GM19395 (cell line): ENCODE data around the gene GPRC5C.
"Not testable (repeated sequence)": the region's sequence is repeated elsewhere in the genome, so short reads cannot be mapped to it uniquely, and the experiment has no call there.

Experiments
- ATAC-seq: cut with Tn5 transposase; IDR thresholded peaks from one replicate; pipeline ENCODE4 v1.9.1; 2021; ENCODE audit warnings: mild to moderate bottlenecking, moderate library complexity; ENCODE audit not compliant: unreplicated experiment

GPRC5C gene

DNA sequence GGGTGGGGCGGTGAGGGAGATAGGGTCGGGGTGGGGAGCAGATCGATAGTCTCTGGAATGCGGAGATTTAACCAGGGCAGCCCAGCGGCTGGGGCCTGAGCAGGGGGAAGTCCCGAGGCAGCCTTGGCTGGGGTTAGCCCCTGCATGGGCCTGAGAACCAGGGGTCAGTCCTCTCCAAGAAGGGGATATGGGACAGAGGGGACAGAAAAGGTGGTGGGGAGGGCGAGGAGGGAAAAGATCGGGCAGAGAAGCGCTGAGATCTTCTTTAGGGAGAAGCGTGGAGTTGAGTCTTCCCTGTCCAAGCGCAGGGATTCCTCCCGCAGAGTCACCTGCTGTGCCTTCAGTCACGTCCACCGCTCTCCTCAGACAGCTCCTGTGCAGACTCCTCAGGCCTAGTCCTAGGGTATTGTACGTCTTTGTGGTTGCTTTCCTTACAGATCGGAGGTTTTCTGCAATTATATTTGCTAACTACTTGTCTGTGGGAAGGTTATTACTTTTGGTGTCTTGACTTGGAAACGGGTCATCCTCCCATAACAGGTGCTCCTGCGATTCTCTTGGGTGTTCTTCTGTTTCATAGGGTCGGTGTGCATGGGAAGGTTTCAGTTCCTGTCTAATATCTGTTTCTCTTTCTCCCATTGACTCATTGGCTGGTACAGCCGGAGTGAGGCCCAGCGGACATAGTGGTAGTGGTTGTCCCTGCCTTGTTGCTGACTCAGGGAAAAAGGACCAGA lies 35.5 kb downstream of the GPRC5C start:
- peak; percentile 78 for ATAC-seq

DNA sequence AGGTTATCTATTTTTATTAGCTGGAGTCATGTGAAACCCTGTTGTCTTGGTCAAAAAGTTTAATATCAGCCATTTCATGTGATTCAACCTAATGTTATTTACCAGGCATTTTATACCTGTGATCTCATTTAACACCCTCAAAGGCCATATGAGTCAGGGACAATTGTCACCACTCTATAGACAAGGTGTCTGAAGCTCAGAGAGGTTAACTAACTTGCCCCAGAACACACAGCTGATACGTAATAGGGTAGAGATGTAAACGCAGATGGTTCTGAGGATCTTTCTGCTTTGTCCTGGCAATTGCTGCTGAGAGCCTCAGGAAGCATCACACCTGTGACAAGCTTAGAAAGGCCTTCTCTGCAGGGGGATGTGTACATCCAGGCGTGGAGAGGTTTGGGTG lies 39.5 kb downstream of the GPRC5C start:
- ATAC-seq: no peak

DNA sequence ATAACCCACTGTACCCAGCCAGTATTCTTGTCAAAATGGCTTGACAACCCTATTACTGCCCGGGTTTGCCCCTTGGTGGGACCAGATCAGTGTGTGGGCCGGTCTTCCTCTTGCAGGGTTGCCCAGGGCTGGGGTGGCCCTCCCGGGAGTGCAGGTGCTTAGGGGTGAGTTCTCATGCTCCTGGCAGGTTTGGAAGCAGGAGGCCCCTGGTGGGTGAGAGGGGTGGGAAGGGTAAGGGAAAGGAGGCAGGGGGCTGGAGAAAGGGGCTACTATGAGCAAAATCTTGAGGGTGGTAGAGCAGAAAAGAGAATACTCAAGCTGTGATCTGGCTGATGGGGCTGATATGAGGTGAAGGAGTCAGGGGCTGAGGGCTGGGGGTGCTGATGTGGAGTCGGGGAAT lies 41.0 kb downstream of the GPRC5C start:
- ATAC-seq: no peak

DNA sequence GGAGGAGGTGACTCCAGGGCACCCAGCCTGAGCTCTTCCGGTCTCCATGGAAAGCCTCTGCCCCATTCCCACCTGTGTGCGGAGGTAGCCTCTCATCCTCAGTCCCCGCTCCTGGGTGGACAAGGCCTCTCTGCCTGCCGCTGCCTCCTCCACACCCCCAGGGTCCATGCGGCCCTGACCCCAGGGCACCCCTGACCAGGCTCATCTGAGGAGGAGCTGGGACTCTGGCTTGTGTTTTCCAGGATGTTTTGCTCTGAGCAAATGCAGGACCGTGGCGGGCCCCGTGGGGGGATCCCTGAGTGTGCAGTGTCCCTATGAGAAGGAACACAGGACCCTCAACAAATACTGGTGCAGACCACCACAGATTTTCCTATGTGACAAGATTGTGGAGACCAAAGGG lies 41.4 kb downstream of the GPRC5C start:
- no peak for ATAC-seq

DNA sequence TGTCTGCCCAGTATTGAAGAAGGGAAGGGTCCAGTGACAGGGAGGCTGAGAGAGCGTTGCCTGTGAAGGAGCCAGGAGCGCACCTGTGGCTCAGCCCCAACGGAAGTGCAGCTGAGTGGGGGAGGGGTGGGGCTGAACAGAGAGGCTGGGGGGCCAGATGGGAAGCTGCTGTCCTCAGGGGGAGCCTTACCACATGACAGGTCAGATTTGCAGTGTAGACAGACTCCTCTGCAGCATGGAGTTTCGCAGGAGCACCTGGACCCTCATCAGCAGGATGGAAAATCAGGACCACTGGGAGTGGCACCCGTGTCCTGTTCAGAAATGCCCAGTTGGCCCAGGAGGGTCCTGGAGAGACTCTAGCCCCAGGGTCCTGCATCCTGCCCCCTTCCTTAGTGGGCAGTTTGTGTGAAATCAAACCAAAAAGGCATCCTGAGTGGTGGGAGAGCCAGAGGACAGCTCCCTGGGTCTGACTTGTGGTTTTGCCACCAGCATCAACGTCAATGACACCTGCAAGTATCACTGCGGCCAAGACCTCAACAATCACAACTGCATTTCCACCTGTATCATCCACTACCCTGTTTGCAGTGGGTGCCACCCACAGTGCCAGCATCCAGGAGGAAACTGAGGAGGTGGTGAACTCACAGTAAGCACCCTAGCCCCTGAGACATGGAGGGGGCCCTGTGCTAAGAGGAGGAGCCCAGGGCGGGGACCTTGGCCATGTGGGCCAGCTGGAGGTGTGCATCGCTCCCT lies 42.3 kb downstream of the GPRC5C start:
- no peak for ATAC-seq

DNA sequence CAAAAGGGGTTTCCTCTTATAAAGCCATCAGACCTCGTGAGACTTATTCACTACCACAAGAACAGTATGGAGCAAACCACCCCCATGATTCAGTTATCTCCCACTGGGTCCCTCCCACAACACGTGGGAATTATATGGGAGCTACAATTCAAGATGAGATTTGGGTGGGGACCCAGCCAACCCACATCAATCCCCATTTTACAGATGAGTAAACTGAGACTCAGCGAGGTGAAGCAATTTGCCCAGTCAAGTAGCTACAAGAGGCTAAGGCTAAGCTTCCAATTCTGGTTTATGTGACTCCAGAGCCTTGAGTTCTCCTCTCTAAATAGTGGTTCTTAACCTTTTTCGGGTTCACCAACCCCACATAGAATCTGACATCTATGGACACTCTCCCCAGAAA lies 43.3 kb downstream of the GPRC5C start:
- no peak for ATAC-seq

DNA sequence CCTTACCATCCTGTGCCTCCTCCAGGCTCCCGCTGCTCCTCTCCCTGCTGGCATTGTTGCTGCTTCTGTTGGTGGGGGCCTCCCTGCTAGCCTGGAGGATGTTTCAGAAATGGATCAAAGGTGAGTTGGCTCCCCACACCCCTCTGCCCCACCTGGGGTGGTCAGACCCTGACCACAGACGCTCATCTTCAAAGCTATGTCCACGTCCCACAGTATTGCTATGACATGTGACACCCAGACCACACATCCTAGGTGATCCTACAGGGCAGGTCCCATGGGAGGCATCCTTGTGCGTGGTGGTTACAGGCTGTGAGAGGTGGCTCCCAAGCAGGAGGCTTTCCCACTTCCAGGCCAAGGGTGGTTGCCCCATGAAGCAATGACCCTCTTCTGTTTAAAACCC lies 45.5 kb downstream of the GPRC5C start:
- ATAC-seq: no peak

DNA sequence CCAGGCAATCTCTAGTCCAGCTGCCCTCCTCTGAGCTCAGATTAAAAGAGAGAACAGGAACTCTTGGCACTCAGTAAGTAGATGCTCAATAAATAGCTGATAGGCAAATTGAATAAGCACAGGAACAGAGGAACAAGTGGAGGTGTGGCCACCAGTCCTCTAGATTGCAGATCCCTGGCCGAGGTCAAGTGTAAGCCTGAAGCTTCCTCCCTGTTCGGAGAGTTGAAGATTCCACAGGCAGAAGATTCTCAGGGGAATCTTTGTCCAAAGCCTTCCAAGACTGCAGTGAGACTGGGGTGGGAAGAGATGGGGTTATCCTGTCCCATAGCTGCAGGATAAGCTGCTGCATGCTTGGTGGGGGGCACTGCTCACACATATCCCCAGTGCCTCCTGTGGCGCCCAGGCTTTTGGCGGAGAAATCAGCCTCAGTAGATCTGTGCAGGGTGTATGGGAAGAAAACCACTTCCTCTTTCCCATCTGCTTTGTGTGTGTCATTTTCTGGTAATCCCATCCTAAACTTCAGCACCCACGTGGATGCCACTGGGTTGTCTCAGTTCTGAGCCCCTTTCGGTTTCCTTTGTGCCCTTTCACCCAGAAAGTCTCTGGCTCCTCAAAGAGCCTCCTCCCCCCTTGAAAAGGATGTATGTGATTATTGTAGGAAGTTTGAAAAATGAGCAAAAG lies 46.7 kb downstream of the GPRC5C start:
- no peak for ATAC-seq

DNA sequence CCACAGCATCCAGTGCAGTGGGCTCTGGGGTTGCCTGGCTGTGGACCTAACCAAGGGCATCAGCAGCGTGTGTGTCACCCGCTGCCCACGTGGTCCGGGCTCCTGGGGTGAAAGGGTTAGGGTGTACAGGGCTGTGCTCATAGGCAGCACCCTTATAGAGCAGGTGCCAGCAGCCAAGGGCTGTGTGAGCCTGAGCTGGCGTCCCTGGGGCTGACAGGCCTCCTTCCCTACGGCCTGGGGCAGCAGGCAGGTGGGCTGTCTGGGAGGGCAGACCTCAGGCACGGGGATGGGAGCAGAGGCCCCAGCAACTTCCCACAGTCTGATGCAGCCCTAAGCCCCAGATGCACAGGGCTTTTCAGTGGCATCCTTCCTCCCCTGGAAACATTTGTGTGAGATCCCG lies 48.4 kb downstream of the GPRC5C start:
- no peak for ATAC-seq

DNA sequence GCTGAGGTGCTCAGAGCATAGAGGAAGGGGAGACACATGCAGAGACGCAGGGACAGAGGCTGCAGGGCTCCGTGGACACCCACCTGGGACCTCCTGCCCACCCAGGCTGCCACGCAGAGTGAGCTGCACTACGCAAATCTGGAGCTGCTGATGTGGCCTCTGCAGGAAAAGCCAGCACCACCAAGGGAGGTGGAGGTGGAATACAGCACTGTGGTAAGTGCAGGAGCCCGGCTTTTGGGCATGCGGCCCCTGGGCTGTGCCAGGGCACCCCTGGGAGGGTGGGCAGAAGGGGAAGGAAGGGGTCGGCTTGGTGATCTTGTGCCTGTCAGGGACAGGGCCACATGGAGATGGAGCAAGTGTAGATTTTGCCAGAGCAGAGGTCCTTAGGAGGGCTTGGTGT lies 49.7 kb downstream of the GPRC5C start:
- ATAC-seq: no peak

DNA sequence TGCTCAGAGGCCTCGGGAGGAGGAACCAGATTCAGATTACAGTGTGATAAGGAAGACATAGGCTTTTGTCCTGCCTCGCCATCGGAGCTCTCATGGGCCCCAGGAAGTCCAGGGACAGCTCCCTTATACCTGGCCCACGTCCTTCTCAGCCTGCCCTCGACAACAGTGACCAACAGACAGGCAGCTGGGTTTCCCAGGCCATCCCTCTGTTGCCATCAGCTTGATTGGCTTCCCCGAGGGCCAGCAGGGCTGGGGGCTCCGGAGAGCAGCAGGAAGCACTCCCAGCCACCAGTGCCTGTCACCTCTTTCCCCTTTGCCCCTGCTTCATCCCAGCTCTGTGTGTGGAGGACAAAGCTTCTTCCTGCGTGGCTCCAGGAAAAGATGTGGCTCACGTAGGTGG lies 52.2 kb downstream of the GPRC5C start:
- ATAC-seq: no peak

DNA sequence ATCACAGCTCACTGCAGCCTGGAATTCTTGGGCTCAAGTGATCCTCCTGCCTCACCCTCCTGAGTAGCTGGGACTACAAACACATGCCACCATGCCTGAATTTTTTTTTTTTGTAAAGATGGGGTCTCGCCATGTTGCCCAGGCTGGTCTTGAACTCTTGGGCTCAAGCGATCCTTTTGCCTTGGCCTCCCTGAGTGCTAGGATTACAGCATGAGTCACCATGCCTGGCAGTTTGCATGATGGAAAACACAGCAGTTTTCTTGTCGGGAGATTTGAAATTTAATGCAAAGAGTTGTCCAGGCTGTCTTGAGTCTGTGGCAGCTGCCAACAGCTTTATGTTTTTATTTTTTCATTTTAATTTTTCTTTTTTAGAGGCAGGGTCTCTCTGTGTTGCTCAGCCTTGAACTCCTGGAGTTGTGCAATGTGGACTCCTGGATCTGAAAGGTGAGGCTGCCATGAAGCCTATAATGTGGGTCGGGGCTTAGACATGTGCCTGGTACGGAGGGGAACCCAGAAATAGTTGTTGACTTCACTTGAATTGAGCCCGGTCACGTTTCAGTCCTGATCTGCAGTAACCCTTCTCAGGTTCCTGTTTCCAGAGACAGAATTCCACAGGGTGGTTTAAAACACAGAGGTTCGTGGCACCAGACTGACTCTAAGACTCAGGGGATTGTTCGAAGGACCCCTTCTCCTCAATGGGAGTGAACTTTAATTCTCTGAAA lies 53.3 kb downstream of the GPRC5C start:
- no peak for ATAC-seq

DNA sequence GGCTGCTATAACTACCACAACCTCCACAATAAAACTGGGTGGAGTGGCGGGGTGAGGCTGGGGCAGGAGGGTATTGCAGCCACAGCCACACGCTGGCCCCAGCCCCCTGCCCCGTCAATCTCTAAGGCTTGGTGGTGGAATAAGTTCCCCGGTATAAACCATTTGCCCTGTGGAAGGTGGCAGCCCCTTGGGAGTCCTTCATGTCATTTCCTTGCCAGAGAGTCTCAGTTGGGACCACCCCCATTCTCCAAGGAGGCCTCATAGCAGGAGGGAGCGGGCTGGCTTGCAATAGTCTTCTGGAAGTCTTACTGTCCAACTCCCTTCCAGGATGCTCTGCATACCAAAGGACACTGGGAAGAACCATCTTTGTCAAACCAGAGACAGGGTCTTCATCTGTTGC lies 54.0 kb downstream of the GPRC5C start:
- ATAC-seq: no peak

DNA sequence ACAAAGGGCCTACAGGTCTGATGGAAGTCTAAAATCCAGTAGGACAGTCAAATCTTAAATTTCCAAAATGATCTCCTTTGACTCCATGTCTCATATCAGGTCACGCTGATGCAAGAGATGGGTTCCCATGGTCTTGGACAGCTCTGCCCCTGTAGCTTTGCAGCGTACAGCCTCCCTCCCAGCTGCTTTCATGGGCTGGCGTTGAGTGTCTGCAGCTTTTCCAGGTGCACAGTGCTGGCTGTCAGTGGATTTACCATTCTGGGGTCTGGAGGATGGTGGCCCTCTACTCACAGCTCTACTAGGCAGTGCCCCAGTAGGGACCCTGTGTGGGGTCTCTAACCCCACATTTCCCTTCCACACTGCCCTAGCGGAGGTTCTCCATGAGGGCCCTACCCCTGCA lies 56.4 kb downstream of the GPRC5C start:
- ATAC-seq: not testable (repeated sequence)

DNA sequence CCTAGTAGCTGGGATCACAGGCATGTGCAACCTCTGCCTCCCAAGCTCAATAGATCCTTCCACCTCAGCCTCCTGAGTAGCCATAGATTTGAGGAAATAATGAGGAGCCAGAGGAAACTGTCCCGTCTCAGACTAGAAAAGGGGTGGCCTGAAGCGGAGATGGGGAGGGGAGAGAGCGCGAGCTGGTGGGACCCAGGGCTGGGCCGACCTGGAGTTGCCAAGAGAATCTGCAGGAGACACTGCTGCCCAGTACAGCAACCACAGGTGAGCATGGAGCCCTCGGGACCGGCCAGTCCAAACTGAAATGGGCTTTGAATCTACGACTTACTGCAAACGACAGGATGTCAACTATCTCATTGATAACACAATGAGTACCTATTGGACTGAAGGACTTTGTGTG lies 58.8 kb downstream of the GPRC5C start:
- ATAC-seq: no peak

DNA sequence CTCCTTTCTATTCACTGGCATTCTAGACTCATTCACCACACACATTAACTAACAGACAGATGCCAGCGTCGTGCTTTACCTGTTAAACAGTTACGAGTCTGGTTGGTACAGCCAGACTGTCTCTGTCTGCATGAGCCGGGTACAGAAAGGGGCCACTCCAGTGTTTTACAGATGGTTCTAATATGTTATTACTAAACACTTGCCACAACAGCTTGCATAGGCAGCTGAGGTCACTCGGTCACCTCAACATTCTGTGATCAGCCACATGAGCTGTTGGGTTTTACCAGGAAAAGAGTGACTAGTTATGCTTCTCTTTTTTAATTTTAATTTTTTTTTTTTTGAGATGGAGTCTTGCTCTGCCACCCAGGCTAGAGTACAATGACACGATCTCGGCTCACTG lies 59.7 kb downstream of the GPRC5C start:
- no peak for ATAC-seq

DNA sequence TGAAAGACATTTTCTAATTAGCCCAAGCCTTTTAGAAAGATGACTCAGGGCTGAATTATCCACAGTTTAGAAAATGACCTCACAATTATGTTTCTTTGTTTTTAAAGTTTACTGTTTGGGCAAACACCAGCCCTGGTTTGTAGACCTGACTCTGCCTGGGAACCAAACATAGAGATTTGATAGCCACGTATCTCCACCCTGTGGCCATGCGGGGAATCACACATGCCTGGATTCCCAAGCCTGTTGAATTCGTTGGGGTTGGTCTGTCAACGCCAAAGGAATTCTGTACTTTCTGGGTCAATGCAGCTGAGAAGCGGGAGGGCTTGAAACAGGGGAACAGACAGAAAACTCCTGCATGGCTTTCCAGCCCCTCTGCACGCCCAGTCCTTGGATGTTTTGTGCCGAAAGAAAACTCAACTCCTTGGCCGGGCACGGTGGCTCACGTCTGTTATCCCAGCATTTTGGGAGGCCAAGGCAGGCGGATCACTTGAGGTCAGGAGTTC lies 61.5 kb downstream of the GPRC5C start:
- ATAC-seq: no peak
